ENCODE data around the gene ERAP2.

GRCh38 chr5:96913233-96913632 is 36.9 kb downstream of the ERAP2 start:
- TF ChIP-seq CTCF (IDR thresholded peaks at IDR 0.05) (no peak), POLR2AphosphoS5 (IDR thresholded peaks at IDR 0.05) (no peak)

All from sigmoid colon (tissue), 4 donors.